Measurements from ENCODE around the gene ENPP3. TPM values are rescaled to one million over a fixed set of nuclear protein-coding genes. Genes with fewer than 3 reads are reported as not detected.

ENPP3 gene
- total RNA-seq, 1 experiment from 2014 or later, result 0.15 TPM

GRCh38 chr6:131692589-131692988 lies 55.5 kb downstream of the ENPP3 start:
- no peaks in the 10 kb centered on the region for H3K36me3 Mint-ChIP-seq (ENCODE audit: insufficient read depth in 1 of 3, low read depth in 3 of 3)
- TF ChIP-seq CTCF (conservative IDR thresholded peaks at IDR 0.05), result no peak
- Histone ChIP-seq H2AK5ac (ENCODE audit: insufficient read length, low read length) (no peak overlapping the region), H2BK5ac (ENCODE audit: insufficient read length, low read length) (no peak overlapping the region), H3K14ac (ENCODE audit: insufficient read depth, low read length) (no peak overlapping the region), H2AFZ (ENCODE audit: low read length) (no peak overlapping the region), H4K8ac (replicated peaks; ENCODE audit: insufficient read length, low read depth, low read length) (no peak overlapping the region), H3K4me1 (ENCODE audit: insufficient read depth, low read length) (no peaks in the 10 kb centered on the region; the same call in 1 of the 2 replicates), H3K79me2 (ENCODE audit: insufficient read depth, low read length) (no peaks in the 10 kb centered on the region), H2BK120ac (ENCODE audit: low read depth, low read length, poor library complexity, severe bottlenecking) (no peak overlapping the region), H4K5ac (ENCODE audit: insufficient read length, low read depth, low read length) (no peak overlapping the region), H3K4me2 (ENCODE audit: insufficient read depth, insufficient read length, low read length) (no peak overlapping the region), H3T11ph (ENCODE audit: low read length) (no peak overlapping the region), H3K9ac (ENCODE audit: extremely low read depth, insufficient read length, low read length) (no peak overlapping the region), H3K27ac (ENCODE audit: insufficient read length, low read depth, low read length) (no peak overlapping the region), H3K79me1 (ENCODE audit: insufficient read depth, low read depth, low read length, poor library complexity, severe bottlenecking) (no peaks in the 10 kb centered on the region), H4K20me1 (ENCODE audit: control insufficient read depth, insufficient read depth, insufficient read length) (no peaks in the 10 kb centered on the region), H3K9me3 (ENCODE audit: control insufficient read depth, low read depth, low read length) (no peaks in the 10 kb centered on the region), H3K4ac (ENCODE audit: low read depth, low read length) (no peak overlapping the region), H3K23ac (ENCODE audit: insufficient read length, low read depth, low read length) (no peak overlapping the region), H4K91ac (ENCODE audit: insufficient read length, low read depth, low read length) (no peak overlapping the region), H3K18ac (ENCODE audit: insufficient read length, low read depth, low read length) (no peak overlapping the region), H2BK12ac (ENCODE audit: insufficient read length, low read depth, low read length) (no peak overlapping the region), H3K56ac (ENCODE audit: insufficient read length, low read depth, low read length) (no peak overlapping the region), H3K27me3 (ENCODE audit: insufficient read depth, low read length) (no peaks in the 10 kb centered on the region), H2BK20ac (ENCODE audit: low read depth, low read length, poor library complexity, severe bottlenecking) (no peak overlapping the region), H2BK15ac (ENCODE audit: low read depth, low read length) (no peak overlapping the region), H3K23me2 (ENCODE audit: insufficient read length, low read depth, low read length, poor library complexity, severe bottlenecking) (no peaks in the 10 kb centered on the region)
- H3K4me3 Mint-ChIP-seq, result no peak overlapping the region
- no peak overlapping the region for H3K27ac Mint-ChIP-seq
- peaks cover 14 to 16% of the 10 kb centered on the region in 2 experiments for H3K4me1 Mint-ChIP-seq
- no peaks in the 10 kb centered on the region; a peak in 1 of 5 replicates for H3K9me3 Mint-ChIP-seq
- peaks cover 8% of the 10 kb centered on the region for H3K27me3 Mint-ChIP-seq (ENCODE audit: low read depth)
- DNase-seq, result no peak

Data from H9 (cell line).